ENCODE data around the gene ADGRB3.

ADGRB3 gene

GRCh38 chr6:69146385-69146784 lies 511.3 kb downstream of the ADGRB3 start:
- no peak for DNase-seq

GRCh38 chr6:69155467-69155866 lies 520.4 kb downstream of the ADGRB3 start:
- DNase-seq = no peak

- DNase-seq = no peak
Observed at GRCh38 chr6:69162811-69163210, 527.7 kb downstream of the ADGRB3 start.

GRCh38 chr6:69164564-69165229 lies 529.6 kb downstream of the ADGRB3 start:
- DNase-seq = no peak

- DNase-seq = no peak
Observed at GRCh38 chr6:69179681-69180080, 544.6 kb downstream of the ADGRB3 start.

- no peak for DNase-seq
Observed at GRCh38 chr6:69180361-69181067, 545.4 kb downstream of the ADGRB3 start.

GRCh38 chr6:69181964-69182363 lies 546.9 kb downstream of the ADGRB3 start:
- DNase-seq = no peak

GRCh38 chr6:69185276-69185675 lies 550.2 kb downstream of the ADGRB3 start:
- no peak for DNase-seq

GRCh38 chr6:69202768-69203167 lies 567.7 kb downstream of the ADGRB3 start:
- no peak for DNase-seq

- DNase-seq = no peak
Observed at GRCh38 chr6:69216127-69216526, 581.0 kb downstream of the ADGRB3 start.

GRCh38 chr6:69217343-69217742 lies 582.3 kb downstream of the ADGRB3 start:
- no peak for DNase-seq

GRCh38 chr6:69220375-69220774 lies 585.3 kb downstream of the ADGRB3 start:
- no peak for DNase-seq

GRCh38 chr6:69232008-69232407 lies 596.9 kb downstream of the ADGRB3 start:
- no peak for DNase-seq

- no peak for DNase-seq
Observed at GRCh38 chr6:69232496-69232895, 597.4 kb downstream of the ADGRB3 start.

GRCh38 chr6:69232911-69233448 lies 597.9 kb downstream of the ADGRB3 start:
- peak; percentile 44 for DNase-seq

GRCh38 chr6:69238067-69238466 lies 603.0 kb downstream of the ADGRB3 start:
- no peak for DNase-seq

- DNase-seq = no peak
Observed at GRCh38 chr6:69246983-69247382, 611.9 kb downstream of the ADGRB3 start.

GRCh38 chr6:69261010-69261409 lies 625.9 kb downstream of the ADGRB3 start:
- DNase-seq = no peak

GRCh38 chr6:69263297-69263696 lies 628.2 kb downstream of the ADGRB3 start:
- no peak for DNase-seq

GRCh38 chr6:69265090-69265489 lies 630.0 kb downstream of the ADGRB3 start:
- DNase-seq = no peak

GRCh38 chr6:69265706-69266105 lies 630.6 kb downstream of the ADGRB3 start:
- DNase-seq = no peak

- DNase-seq = no peak
Observed at GRCh38 chr6:69276204-69276603, 641.1 kb downstream of the ADGRB3 start.

- no peak for DNase-seq
Observed at GRCh38 chr6:69279805-69280204, 644.7 kb downstream of the ADGRB3 start.

GRCh38 chr6:69280858-69281257 lies 645.8 kb downstream of the ADGRB3 start:
- no peak for DNase-seq
